HG02798 (cell line): ENCODE measurements around the gene BACH2.

Experiments used
- ATAC-seq: cut with Tn5 transposase; IDR thresholded peaks from one replicate; pipeline ENCODE4 v1.9.1; 2021; ENCODE audit warnings: mild to moderate bottlenecking; ENCODE audit not compliant: unreplicated experiment, poor library complexity

BACH2 gene

DNA sequence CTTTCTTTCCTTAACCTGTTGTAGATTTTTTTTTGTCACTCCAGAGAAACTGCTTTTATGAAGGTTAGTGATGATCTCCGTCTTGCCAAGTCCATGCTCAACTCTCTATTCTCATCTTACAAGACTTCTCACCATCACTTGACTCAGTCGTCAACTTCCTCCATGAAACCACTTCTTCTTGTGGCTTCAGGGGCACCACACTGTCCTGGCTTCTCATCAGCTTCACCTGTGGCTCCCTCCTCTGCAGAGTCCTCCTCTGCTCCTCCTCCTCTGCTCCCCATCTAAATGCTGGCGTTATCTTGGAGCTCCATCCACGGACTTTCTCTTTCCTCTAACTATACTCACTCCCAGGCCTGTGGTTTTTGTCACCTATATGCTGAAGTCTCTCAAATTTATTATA, 187.5 kb downstream of the BACH2 start:
- no peak for ATAC-seq

DNA sequence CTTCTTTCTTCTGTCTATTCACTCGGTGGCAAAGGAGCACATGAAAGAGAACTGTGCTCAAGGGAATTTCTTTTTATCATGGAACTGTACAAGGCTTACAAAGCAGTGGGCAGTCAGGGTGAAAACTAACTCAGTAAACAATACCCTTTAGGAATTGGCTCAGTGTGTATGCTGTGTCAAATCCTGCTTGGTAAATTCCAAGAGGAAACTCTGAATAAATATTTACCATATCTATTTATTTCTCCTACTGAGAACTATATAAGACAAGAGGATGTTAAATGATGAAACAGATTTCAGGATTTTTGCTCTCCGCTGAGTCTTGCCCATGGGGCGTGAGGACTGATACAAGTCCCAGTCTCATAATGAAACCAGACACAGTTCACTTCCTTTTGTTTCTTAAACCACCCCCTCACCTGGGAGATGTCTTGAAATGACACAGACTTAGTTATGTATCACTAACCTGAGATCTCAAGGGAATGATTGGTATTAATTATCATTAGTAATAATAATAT, 188.8 kb downstream of the BACH2 start:
- ATAC-seq, result peak; percentile 83

DNA sequence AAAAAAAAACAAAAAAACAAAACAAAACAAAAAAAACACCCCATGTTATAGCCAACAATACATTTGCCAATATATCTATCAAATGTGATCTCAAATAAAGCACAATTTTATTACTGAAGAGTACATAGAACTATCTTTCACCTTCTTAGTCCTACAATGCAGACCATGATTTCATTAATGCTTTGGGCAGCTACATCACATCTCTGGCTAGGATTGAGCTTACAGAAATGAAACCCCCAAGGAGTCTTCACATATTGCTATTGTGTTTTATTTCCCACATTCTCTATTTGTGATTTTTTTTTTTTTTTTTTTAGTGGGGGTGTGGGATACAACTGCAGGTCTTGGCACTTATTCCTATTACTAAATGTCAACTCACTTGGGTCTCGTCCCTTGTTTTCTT, 189.3 kb downstream of the BACH2 start:
- ATAC-seq, result no peak

DNA sequence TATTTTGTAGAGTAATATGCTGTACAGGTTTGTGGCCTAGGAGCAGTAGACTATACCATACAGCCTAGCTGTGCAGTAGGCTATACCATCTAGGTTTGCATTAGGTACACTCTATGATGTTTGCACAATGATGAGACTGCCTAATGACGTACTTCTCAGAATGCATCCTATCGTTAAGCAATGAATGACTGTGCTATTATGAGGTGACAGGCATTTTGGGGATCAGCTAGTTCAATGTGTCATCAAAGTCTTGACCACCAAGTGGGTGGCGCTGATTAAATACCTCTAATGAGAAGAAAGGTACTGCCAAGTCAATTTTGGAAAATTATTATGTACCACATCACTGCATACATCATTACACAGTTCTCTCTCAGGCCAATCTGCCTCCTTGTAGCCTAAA, 190.2 kb downstream of the BACH2 start:
- ATAC-seq, result no peak

DNA sequence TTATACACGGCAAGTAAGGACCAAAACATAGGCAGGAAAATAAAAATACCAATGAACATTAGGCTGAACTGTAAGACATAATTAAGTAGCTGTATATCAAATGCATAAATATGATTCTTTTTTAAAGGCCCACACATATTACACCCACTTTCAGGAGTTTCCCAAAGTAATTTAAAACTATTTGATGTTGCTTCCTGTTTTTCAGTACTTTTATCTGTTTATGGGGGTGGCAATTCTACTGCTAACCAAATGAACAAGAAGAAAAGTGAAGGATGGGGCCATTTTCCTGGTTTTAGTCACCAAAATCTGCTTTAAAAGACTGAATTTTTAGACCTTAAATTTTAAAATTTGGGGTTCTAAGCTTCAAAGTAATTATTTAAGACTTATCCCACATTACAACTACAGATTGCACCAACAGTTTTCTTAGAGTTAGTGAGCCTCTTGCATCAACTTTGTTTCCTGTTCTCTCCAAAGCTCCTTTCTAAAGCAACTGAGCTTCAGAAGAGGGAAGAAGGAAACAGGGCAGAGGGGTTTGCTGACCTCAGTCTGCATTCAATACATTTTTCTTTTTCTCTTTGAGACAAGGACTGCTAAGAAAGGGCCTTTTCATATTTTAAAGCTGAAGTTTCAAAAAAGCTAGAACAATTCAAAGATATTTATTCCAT, 191.0 kb downstream of the BACH2 start:
- no peak for ATAC-seq

DNA sequence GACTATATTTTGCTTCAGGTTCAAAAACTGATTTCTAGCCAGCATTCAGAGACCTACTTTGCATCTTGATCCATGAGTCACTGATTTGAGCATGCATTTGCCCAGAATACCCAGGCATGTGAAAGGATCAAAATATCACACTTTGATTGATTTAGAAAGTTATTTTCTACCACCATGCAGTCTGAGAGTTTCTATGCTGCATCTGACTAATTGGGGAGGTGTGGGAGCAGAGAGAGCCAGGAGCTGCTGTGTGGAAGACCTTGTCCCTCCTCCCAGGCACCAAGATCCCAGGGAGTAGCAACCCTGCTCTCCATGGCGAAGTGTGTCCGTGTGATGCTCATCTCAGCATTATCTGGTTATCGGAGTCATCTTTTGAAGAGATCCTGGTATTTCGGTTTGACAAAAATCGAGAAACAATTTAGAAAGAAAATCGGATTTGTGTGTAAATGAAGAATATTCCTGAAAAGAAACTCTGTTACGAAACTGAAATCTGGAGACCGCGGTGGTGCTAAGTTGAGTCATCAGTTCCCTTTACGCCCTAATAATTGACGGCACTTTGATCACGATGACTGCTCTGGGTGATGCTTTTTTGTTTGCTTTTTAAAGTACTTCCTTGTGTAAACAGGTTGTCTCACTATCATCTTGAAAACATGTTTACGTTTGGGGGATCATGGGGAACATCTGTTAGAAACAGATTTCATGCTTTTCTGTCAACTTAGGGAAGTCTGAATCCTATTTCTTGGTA, 193.4 kb downstream of the BACH2 start:
- peak; percentile 70 for ATAC-seq

DNA sequence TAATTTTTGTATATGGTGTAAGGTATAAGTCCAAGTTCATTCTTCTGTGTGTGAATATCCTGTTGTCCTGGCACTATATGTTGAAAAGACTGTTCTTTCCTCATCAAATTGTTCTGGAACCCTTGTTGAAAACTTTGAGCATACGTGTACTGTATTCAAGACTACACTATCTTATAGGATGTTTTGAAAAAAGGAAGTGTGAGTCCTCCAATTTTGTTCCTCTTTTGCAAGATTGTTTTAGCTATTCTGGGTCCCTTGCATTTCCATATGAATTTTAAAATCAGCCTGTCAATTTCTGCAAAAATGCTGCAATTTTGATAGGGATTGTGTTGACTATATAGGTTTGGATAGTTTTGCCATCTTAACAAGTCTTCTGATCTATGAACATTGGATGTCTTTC, 195.2 kb downstream of the BACH2 start:
- no peak for ATAC-seq

DNA sequence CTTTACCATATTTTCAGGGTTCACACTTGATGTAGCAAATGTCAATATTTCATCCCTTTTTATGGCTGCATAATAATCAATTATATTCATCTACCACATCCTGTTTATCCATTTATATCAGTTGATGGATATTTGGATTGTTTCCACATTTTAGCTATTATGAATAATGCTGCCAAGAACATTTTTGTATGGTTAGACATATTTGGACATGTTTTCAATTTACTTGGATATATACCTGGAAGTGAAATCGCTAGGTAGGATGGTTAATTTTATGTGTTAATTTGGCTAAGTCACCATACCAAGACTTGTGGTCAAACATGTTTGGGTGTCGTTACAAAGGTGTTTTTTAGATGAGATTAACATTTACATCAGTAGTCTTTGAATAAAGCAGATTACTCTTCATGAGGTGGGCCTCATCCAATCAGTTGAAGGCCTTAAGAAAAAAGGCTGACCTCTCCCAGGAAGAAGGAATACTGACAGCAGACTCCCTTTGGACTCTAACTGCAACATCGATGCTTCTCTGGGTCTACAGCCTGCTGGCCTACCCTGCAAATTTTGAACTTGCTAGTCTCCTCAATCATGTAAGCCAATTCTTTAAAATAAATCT, 196.5 kb downstream of the BACH2 start:
- ATAC-seq, result no peak

DNA sequence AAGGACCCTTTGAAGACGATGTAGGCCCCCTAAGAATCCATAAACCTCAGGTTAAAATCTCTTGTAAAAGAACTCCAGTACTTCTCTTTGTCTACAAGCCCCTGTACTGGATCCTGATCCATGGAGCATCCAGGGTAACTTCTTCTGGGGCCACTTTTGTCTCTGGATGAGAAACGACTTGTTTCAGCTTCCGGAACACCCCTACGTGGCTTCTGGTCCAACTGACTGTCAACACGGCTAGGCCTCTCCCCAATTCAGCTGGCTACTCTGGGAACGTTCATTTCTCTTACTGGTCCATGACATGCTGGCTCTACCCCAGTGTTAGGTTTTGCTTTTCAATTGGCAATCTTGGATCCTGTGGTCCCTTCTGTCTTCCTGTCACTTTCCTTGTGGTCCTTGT, 198.0 kb downstream of the BACH2 start:
- ATAC-seq, result no peak

DNA sequence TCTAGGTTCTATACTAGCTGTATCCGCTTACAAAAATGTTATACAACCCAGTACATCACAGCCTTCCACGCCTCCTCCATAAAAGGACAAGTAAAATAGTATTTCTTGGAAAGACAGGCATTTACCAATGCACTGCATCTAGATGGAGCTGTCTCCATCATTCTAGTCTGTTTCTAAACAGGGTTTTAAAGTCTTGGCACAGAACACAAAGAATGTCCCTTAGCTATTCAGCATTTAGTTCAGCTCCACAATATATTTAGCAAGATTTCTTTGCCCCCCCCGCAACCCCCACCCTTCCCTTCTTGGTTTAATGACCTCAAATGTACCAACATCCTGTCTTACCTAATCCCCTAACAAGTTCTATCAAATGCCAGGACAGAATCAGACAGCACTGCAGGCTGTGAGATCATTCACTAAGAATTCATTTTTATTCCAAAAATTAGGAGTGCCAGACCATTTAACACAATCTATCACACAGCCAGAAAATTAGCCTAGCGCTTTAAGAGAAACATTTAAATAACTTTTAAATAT, 198.6 kb downstream of the BACH2 start:
- no peak for ATAC-seq

DNA sequence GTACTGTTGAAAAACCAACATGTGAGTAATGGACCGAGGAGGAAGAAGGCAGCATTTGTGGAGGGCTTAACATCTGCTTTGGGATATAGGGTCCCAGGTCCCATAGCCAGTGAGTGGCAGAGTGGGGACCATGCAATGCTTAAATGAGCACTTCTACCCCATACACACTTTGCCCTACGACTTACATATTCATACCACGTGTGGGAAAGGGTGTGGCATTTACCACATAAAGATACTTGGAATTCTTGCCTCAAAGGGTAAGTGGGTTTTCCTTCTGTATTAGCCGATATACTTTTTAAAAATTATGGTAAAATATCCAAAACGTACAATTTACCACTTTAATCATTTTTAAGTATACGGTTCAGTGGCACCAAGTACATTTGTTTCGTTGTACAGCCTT, 199.3 kb downstream of the BACH2 start:
- no peak for ATAC-seq

DNA sequence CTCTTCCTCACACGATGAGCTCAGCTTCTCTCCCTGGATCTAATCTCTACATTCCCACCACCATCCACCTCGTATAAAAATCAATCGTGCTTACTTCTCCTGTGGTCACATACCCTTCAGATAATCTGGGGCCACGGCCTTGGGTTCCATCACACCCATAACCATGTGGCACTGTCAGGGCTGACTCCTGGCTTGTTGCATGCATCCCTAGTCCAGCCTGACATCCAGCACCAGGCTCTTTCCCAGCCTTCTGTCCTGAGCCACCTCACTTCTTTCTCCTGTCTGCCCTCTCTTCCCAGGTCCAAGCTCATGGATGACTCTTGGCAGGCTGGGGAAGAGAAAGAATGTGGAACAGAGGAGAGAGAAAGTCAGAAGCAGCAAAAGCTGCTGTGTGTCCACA, 199.8 kb downstream of the BACH2 start:
- no peak for ATAC-seq

DNA sequence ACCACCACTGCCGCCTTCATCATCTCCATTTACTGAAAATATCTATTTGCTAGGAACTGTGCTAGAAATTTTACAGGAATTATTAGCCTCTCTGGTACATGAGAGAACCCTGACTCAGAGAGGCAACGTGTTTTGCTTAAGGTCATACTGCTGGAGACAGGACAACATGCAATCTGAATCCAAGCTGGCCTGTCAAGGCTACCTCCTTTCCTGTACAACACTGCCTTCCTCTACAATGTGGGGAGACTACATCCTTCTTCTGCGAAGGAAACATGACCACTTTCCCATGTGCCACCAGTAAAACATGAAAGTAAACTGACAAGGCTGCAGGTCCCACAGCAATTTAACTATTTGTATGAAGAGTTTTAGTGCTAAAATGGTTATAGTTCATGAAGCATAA, 200.9 kb downstream of the BACH2 start:
- ATAC-seq, result no peak

DNA sequence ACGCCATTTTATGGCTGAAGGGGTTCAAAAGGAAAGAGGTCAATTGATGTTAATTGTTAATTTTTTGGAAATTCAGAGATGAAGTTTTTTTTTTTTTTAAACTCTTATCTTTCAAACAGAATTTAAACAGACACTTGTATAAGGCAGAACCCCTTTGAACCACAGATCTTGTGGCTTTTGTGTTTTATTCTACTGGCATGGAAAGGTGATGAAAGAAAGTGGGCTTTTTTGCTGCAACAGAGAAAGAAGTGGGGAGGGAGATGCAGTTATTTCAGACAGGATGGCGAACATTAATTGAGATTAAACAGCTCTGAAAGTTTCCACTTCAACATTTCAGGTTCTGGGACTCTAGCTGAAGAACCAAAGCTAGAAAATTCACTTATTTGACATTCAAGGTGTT, 201.5 kb downstream of the BACH2 start:
- ATAC-seq, result no peak

DNA sequence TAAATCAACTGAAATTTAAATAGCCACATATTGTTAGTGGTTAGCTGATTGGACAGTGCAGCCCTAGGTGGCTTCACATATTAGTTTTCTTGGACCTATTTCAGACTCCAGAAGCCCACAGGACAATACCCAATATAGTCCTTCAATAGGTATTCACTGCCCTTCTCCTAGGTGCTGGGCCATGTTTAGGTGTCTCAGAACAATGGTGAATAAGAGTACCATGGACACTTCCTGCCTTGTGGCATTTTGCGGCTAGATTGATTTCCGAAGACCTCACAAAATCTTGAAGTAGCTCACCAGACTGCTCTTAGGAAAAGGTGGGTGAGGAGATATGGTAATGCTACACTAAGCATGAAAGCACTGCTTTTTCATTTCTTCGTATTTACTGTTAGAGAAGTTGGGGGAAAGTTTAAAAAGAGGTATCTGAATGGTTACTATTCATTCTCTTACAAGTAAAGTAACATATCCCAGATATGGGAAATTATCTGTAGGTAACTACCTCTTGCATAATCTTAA, 203.0 kb downstream of the BACH2 start:
- ATAC-seq, result no peak

DNA sequence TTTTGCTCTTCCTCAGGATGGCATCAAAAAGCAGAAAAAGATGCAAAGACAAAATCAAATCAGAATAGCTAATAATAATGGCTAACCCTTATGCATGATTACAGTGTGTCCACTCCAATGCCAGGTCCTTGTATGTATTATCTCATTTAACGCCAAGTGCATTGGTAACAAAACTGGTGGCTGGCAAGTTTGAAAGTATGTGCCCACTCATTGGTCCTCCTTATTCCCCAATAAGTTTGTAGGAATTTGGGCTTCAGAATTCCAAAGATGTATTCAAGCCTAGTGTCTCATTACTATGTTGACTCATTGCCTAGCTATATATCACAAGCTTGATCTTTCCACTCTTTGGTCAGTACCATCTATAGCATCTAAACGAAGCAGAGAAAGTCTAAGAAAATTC, 205.8 kb downstream of the BACH2 start:
- ATAC-seq, result no peak

DNA sequence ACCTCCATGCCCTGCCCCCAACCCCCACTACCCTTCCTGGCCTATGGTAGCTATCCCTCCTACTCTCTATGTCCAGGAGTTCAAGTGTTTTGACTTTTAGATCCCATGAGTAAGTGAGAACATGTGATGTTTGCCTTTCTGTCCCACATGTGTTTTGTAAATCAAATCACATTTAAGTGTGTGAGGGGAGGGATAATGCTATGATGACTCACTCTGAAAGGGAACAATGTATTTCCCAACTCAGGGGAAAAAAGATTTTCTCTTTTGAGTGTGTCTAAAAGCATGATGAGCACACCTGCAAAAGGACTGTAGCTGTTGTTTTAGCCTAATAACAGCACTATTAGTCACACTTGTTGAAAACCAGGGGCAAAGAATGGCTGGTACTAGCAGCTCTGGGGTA, 208.6 kb downstream of the BACH2 start:
- no peak for ATAC-seq

DNA sequence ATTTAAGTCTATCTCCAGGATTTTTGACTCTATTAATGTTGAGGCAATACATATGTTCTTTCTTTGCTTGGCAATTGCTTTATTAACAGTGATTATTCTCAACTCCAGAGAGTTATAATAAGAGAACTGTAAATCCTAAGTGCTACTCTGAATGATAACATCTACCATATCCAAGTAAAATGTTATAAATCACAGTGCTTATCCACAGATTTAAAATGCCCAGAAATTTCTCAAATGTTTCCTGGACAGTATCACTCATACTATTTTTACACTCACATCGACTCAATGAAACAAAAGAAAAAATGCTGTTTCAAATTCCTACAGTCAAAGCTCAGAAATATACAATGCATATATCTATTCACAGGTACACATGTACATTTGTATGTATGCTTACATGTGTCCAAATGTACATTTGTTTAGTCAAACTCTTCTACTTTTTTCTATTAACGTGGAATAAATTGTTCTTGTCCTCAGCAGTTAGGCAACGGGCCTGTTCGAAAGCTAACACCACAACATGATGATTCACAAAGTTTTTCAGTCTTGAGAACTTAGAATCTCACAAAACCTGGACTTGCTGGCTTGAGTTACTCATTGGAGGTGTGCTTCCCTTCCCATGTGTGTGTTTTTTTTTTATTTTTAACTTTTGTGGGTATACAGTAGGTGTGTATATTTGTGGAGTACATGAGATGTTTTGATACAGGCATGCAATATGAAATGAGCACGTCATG, 209.4 kb downstream of the BACH2 start:
- no peak for ATAC-seq

DNA sequence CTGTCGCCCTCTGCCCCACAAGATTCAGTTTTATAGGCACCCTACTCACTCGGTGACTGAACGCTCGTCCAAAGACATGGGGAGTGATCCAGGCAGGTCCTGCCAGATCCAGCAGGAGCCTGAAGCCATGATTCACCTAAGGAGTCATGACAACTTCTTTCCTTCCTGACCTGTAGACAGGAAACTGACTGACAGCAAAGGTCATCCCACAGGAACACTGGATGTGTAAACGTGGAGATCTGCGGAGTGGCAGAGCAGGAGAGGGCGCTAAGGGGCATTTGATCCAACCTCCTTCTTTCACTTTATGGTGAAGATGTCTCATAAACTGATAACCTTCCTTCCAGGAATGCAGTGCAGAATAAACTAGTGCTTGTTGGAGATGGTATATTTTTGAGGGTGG, 210.1 kb downstream of the BACH2 start:
- ATAC-seq, result no peak

DNA sequence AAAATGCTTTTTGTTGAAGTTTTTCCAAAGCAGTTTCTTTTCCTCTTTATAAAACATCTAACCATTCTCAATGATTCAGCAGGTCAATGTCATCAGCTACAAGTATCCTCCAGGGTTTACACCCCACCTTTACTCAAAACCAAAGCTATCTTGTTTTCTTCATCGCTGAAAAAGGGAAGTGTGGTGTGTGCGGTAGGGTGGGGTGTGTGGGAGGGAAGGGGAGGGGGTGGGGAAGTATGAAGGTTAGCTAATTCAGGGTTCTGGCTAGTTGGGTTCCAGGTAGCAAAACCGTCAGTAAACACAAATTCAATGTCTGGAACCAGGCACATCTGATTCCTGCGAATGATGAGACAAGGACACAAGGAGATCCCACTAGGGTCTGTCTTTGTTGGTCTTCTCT, 212.8 kb downstream of the BACH2 start:
- peak; percentile 56 for ATAC-seq
